Transverse colon (tissue), 3 donors: ENCODE measurements around the gene DENND2A.

Source experiments
- EP300 ChIP-seq: sonication (generic); formaldehyde crosslinking; IDR thresholded peaks from one replicate; pipeline ENCODE4 v1.6.1; 2017; ENCODE audit warnings: antibody characterized with exemption, low read depth
- POLR2A ChIP-seq: fragments of 450-650 bp; IDR thresholded peaks from one replicate; pipeline ENCODE4 v1.6.1; 2016; ENCODE audit warnings: antibody characterized with exemption, mild to moderate bottlenecking, moderate library complexity
- TF ChIP-seq, protein P1 (sequence below), 5 experiments: fragments of 200-600 bp in 3 of 5; fragments of 450-650 bp in 2 of 5; sonication (generic) in 3 of 5; IDR thresholded peaks; 1 replicate in 2 of 5; 2 replicates in 3 of 5; pipeline ENCODE4 v1.5.1; 2016 to 2017; ENCODE audit warnings: antibody characterized with exemption in 5 of 5, inconsistent platforms in 3 of 5, mild to moderate bottlenecking in 2 of 5, moderate library complexity in 1 of 5

- TF ChIP-seq POLR2A, result no peak
- TF ChIP-seq, protein P1, sequence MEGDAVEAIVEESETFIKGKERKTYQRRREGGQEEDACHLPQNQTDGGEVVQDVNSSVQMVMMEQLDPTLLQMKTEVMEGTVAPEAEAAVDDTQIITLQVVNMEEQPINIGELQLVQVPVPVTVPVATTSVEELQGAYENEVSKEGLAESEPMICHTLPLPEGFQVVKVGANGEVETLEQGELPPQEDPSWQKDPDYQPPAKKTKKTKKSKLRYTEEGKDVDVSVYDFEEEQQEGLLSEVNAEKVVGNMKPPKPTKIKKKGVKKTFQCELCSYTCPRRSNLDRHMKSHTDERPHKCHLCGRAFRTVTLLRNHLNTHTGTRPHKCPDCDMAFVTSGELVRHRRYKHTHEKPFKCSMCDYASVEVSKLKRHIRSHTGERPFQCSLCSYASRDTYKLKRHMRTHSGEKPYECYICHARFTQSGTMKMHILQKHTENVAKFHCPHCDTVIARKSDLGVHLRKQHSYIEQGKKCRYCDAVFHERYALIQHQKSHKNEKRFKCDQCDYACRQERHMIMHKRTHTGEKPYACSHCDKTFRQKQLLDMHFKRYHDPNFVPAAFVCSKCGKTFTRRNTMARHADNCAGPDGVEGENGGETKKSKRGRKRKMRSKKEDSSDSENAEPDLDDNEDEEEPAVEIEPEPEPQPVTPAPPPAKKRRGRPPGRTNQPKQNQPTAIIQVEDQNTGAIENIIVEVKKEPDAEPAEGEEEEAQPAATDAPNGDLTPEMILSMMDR (IDR thresholded peaks at IDR 0.05), result no peak
- no peak for TF ChIP-seq EP300
Measured at GRCh38 chr7:140600341-140600740, 40.3 kb downstream of the DENND2A start.
